Natural killer cell (primary cell): ENCODE results near the gene USP10. TPM values are rescaled to one million over a fixed set of nuclear protein-coding genes. Genes with fewer than 3 reads are reported as not detected.

ENCODE experiments used
- ATAC-seq, 3 donors: fragments of 150-1000 bp in 2 of 3; fragments of 200-7000 bp in 1 of 3; cut with Tn5 transposase; 1 replicate in 1 of 3; 2 replicates in 2 of 3; pipeline ENCODE4 v1.10.0; 2021; ENCODE audit warnings: mild to moderate bottlenecking in 2 of 3, moderate library complexity in 2 of 3
- DNase-seq, 2 donors: peaks; one replicate each; pipeline versions ENCODE4 v3.0.0 to v3.0.0-alpha.2; 2013 to 2021; ENCODE audit warnings: mixed read lengths in 1 of 2
- H3K27ac ChIP-seq: one replicate; pipeline ENCODE4 v1.5.1; 2013; ENCODE audit warnings: mild to moderate bottlenecking, low read length
- H3K27me3 ChIP-seq: one replicate; pipeline ENCODE4 v1.6.1; 2013; ENCODE audit warnings: low read length; ENCODE audit not compliant: control insufficient read depth, insufficient read depth
- H3K36me3 ChIP-seq: one replicate; pipeline ENCODE4 v1.6.1; 2013; ENCODE audit warnings: low read length; ENCODE audit not compliant: control insufficient read depth, insufficient read depth
- H3K4me1 ChIP-seq: one replicate; pipeline ENCODE4 v1.6.1; 2013; ENCODE audit warnings: low read length; ENCODE audit not compliant: control insufficient read depth, insufficient read depth
- H3K4me3 ChIP-seq: one replicate; pipeline ENCODE4 v1.5.1; 2013; ENCODE audit warnings: low read length
- H3K9me3 ChIP-seq: one replicate; pipeline ENCODE4 v1.6.1; 2013; ENCODE audit warnings: low read length; ENCODE audit not compliant: control insufficient read depth, insufficient read depth
- H3K27ac Mint-ChIP-seq, 2 donors: one replicate each; pipeline ENCODE4 v1.8.0; 2022; ENCODE audit warnings: mild to moderate bottlenecking in 2 of 2, mixed read lengths in 2 of 2, moderate library complexity in 1 of 2
- H3K27me3 Mint-ChIP-seq, 2 donors: one replicate each; pipeline ENCODE4 v1.8.0; 2022; ENCODE audit warnings: low read depth in 2 of 2, mixed read lengths in 2 of 2
- H3K36me3 Mint-ChIP-seq: one replicate; pipeline ENCODE4 v1.8.0; 2022; ENCODE audit warnings: mixed read lengths
- H3K4me1 Mint-ChIP-seq, 2 donors: one replicate each; pipeline ENCODE4 v1.8.0; 2022; ENCODE audit warnings: mixed read lengths in 2 of 2
- H3K4me3 Mint-ChIP-seq: one replicate; pipeline ENCODE4 v1.8.0; 2022; ENCODE audit warnings: mild to moderate bottlenecking, moderate library complexity, mixed read lengths
- H3K9me3 Mint-ChIP-seq, 2 donors: one replicate each; pipeline ENCODE4 v1.8.0; 2022; ENCODE audit warnings: mixed read lengths in 2 of 2
- WGBS: methylation state at CpG from one replicate; pipeline ENCODE4 v1.1.7; 2013; ENCODE audit warnings: missing lambda C conversion rate; ENCODE audit not compliant: insufficient coverage; 5-methylcytosine and 5-hydroxymethylcytosine counted together
- intact Hi-C: fragments of 100-400 bp; cut with micrococcal nuclease; formaldehyde crosslinking; loops from one replicate; pipeline ENCODE4 v1.14.2; 2022
- total RNA-seq, 4 donors: library from RNA; stranded (reverse); fragments of 120-200 nt in 1 of 4; gene quantifications; one replicate each; pipeline versions ENCODE4 v1.2.3 to v1.2.4, GENCODE V29; 2013 to 2022
- TF ChIP-seq, protein P1 (sequence below): fragments of 200-600 bp; IDR thresholded peaks from one replicate; pipeline ENCODE4 v1.8.0; 2022; ENCODE audit warnings: antibody characterized with exemption

Gene USP10
- total RNA-seq, 3 donors from 2014 or later (not counting 1 experiment from before 2014, with no cell fraction given), result 78.4 to 103 (median 100) TPM

DNA sequence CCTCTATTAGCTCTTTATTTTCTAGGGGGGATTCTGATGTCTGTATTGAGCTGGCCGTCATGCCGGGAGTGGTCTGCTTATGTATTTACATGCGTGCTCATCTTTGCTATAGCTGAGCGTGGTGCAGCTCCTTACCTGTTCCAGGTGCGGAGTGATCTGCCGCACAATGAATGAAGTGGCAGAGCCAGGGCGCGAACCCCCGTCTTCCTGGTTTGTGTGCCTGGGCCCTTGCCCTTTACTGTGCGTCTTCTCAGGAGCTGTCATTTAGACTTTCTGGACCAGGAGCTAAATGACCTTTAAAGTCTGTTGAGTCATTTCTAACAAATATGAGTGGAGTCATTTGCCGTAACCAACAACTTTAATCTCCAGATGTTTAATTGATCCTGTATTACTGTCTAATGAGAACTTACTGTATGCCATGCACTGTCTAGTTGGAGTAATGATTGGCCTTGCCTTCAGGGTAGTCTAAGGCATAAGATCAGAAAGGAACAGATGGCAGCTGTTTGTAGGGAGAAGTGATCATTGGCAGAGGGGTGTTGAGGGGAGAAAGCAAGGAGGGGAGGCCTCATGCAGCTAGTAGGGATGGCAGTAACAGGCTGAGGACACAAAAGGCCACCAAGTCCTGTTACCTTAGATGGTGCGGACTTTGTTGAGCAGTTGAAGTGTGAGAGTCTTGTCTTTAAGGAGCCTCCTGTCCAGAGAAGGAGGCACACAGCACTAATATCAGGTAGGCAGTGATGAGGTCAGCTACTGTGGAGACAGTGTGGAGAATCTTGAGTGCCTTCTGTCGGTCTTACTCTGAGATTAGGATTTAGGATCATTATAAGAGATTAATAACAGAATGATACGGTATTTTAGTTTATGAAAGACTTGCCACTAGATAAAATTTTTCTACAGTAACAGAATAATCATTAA is 53.9 kb downstream of the USP10 start:
- no peaks in the 10 kb centered on the region for H3K27me3 ChIP-seq
- H3K9me3 ChIP-seq, result no peaks in the 10 kb centered on the region
- no peak overlapping the region for H3K27ac ChIP-seq
- 87% methylated on average over 13 of the region's 14 CpGs for WGBS
- H3K36me3 ChIP-seq, result peaks cover 3% of the 10 kb centered on the region
- Mint-ChIP-seq H3K4me1 (peaks cover 58 to 69% of the 10 kb centered on the region in 2 donors), H3K27ac (peak overlapping the region; percentile 9 to 44), H3K9me3 (no peaks in the 10 kb centered on the region), H3K27me3 (no peaks in the 10 kb centered on the region), H3K36me3 (no peaks in the 10 kb centered on the region), H3K4me3 (no peak overlapping the region)
- intact Hi-C loops, result loop anchor here (1.0 kb wide), 3 partner anchors 199 to 333 kb away; no protein-coding TSS in a partner anchor
- H3K4me1 ChIP-seq, result peaks cover 24% of the 10 kb centered on the region
- TF ChIP-seq, protein P1, sequence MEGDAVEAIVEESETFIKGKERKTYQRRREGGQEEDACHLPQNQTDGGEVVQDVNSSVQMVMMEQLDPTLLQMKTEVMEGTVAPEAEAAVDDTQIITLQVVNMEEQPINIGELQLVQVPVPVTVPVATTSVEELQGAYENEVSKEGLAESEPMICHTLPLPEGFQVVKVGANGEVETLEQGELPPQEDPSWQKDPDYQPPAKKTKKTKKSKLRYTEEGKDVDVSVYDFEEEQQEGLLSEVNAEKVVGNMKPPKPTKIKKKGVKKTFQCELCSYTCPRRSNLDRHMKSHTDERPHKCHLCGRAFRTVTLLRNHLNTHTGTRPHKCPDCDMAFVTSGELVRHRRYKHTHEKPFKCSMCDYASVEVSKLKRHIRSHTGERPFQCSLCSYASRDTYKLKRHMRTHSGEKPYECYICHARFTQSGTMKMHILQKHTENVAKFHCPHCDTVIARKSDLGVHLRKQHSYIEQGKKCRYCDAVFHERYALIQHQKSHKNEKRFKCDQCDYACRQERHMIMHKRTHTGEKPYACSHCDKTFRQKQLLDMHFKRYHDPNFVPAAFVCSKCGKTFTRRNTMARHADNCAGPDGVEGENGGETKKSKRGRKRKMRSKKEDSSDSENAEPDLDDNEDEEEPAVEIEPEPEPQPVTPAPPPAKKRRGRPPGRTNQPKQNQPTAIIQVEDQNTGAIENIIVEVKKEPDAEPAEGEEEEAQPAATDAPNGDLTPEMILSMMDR, result no peak
- ATAC-seq, result no peak
- no peak overlapping the region for H3K4me3 ChIP-seq
- peak in 1 of 2 donors; percentile 19 for DNase-seq

DNA sequence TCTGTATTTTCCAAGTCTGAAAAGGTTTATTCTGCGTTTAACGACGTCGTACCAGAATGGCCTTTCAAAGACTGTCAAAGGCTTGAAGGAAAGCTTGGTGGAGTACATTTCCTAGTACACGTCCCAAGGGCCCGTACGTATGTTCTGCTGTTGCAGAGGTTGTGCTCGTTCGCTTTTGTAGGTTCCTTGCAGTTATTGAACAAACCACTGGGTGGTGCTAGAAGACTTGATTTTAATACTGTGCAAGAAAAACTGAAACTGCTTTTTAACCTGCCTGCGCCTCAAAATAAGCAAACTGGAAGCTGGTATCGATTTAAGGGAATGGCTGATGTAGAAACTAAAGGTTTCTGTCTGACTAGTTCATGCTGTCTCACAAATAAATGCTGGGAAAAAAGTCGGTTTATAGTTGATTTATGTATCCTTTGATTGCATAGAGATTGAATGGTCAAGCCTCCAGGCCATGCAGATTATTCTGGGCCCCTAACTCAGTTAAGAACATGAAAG is 54.6 kb downstream of the USP10 start:
- TF ChIP-seq, protein P1, result peak; percentile 77
- Mint-ChIP-seq H3K27ac (peak overlapping the region; percentile 9 to 44), H3K4me3 (no peak overlapping the region), H3K36me3 (no peaks in the 10 kb centered on the region), H3K4me1 (peaks cover 65 to 76% of the 10 kb centered on the region in 2 donors), H3K27me3 (no peaks in the 10 kb centered on the region), H3K9me3 (no peaks in the 10 kb centered on the region)
- peaks cover 2% of the 10 kb centered on the region for H3K36me3 ChIP-seq
- ATAC-seq, result peak; percentile 76 to 85 (median 85)
- peaks cover 26% of the 10 kb centered on the region for H3K4me1 ChIP-seq
- H3K27ac ChIP-seq, result no peak overlapping the region
- peak; percentile 27 to 89 for DNase-seq
- H3K27me3 ChIP-seq, result no peaks in the 10 kb centered on the region
- no peaks in the 10 kb centered on the region for H3K9me3 ChIP-seq
- no peak overlapping the region for H3K4me3 ChIP-seq
- WGBS, result 15% methylated on average over 12 of the region's 12 CpGs
- intact Hi-C loops, result loop anchor here (1.0 kb wide), 3 partner anchors 198 to 332 kb away; no protein-coding TSS in a partner anchor

DNA sequence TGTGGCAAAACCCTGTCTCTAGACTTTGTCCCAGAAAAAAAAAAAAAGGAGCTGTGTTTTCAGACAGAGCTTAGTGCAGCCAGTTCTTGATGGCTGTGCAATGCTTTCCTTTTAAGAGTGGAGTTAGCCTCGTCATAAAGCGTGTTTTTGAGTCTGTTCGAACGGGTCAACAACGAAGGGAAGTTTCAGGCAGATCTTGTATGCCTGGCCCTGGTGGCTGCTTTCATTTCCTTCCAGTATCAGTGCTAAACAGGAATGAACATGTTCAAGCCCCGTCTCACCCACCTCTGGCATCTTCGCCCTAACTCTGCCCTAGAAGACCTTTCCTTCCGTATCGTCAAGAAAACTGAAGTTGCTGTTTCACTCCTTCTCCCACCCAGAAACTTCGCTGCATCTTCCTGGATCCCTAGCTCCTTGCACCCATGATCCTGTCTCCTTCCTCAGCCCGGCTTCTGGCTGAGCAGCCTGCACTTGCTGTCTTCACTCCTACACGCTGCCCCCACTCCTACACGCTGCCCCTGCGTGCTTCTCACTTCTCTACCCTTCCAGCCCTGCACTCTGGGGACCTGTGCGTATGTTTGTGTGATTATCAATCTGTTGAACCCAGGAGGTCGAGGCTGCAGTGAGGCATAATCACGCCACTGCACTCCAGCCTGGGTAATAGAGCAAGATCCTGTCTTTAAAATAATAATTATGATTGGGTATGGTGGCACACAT is 55.3 kb downstream of the USP10 start:
- peaks cover 6% of the 10 kb centered on the region for H3K36me3 ChIP-seq
- no peak overlapping the region for H3K4me3 ChIP-seq
- Mint-ChIP-seq H3K27ac (peak overlapping the region in 1 of 2 donors; percentile 9), H3K4me3 (no peak overlapping the region), H3K9me3 (no peaks in the 10 kb centered on the region), H3K4me1 (peaks cover 68 to 74% of the 10 kb centered on the region in 2 donors), H3K27me3 (no peaks in the 10 kb centered on the region), H3K36me3 (no peaks in the 10 kb centered on the region)
- no peaks in the 10 kb centered on the region for H3K9me3 ChIP-seq
- intact Hi-C loops, result loop anchor here (1.0 kb wide), 3 partner anchors 197 to 331 kb away; no protein-coding TSS in a partner anchor
- WGBS, result 82% methylated on average over 17 of the region's 17 CpGs
- DNase-seq (peak in 1 of 2 donors; percentile 21), ATAC-seq (no peak)
- H3K4me1 ChIP-seq, result peaks cover 26% of the 10 kb centered on the region
- no peak overlapping the region for H3K27ac ChIP-seq
- TF ChIP-seq, protein P1, result no peak
- H3K27me3 ChIP-seq, result no peaks in the 10 kb centered on the region
